BE2C (cell line): Measurements from ENCODE around the gene RALBP1.
"Not testable (repeated sequence)": the region's sequence is repeated elsewhere in the genome, so short reads cannot be mapped to it uniquely, and the experiment has no call there.

Source experiments
- DNase-seq: peaks from one replicate; pipeline ENCODE4 v3.0.0-alpha.2; 2020
- H3K27me3 ChIP-seq: fragments of 250-450 bp; sonication (Bioruptor Pico); 2 replicates; pipeline ENCODE4 v1.5.1; 2020; ENCODE audit warnings: mild to moderate bottlenecking
- H3K36me3 ChIP-seq: fragments of 250-450 bp; sonication (Bioruptor Pico); 2 replicates; pipeline ENCODE4 v1.5.1; 2020; ENCODE audit warnings: mild to moderate bottlenecking
- H3K4me1 ChIP-seq: fragments of 250-450 bp; sonication (Bioruptor Pico); 2 replicates; pipeline ENCODE4 v1.5.1; 2020
- H3K4me3 ChIP-seq: 2 replicates; pipeline ENCODE4 v1.5.1; 2011; ENCODE audit warnings: low read depth, low read length
- H3K9me3 ChIP-seq: fragments of 250-450 bp; sonication (Bioruptor Pico); 2 replicates; pipeline ENCODE4 v1.5.1; 2020
- TF ChIP-seq, protein P1 (sequence below): IDR thresholded peaks from 2 replicates; pipeline ENCODE4 v1.5.1; 2012; ENCODE audit warnings: mild to moderate bottlenecking, low read depth, low read length

RALBP1 gene

GRCh38 chr18:9477509-9477908 is 2.2 kb downstream of the RALBP1 start:
- TF ChIP-seq, protein P1, sequence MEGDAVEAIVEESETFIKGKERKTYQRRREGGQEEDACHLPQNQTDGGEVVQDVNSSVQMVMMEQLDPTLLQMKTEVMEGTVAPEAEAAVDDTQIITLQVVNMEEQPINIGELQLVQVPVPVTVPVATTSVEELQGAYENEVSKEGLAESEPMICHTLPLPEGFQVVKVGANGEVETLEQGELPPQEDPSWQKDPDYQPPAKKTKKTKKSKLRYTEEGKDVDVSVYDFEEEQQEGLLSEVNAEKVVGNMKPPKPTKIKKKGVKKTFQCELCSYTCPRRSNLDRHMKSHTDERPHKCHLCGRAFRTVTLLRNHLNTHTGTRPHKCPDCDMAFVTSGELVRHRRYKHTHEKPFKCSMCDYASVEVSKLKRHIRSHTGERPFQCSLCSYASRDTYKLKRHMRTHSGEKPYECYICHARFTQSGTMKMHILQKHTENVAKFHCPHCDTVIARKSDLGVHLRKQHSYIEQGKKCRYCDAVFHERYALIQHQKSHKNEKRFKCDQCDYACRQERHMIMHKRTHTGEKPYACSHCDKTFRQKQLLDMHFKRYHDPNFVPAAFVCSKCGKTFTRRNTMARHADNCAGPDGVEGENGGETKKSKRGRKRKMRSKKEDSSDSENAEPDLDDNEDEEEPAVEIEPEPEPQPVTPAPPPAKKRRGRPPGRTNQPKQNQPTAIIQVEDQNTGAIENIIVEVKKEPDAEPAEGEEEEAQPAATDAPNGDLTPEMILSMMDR: no peak
- Histone ChIP-seq H3K4me3 (no peak overlapping the region), H3K36me3 (no peaks in the 10 kb centered on the region), H3K9me3 (no peaks in the 10 kb centered on the region), H3K4me1 (no peaks in the 10 kb centered on the region), H3K27me3 (no peaks in the 10 kb centered on the region)
- DNase-seq: no peak

- DNase-seq: no peak
These were observed 3.2 kb downstream of the RALBP1 start for GRCh38 chr18:9478545-9478944.

DNA sequence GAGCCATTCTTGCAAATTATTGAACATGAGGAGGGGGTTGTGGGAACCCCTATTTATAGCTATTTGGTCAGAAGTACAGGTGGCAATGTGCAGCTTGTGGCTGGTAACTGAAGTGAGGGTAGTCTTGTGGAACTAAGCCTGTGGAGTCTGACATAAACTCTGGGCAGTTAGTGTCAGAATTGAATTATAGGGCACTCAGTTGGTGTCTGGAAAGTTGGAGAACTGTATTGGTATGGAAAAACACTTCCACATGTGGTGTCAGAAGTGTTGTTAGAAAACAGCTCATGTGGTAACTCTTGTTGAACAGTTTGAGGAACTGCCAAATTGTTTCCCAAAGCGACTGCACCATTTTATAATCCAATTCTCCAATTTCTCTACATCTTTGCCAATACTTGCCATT is 7.5 kb downstream of the RALBP1 start:
- H3K36me3 ChIP-seq: no peaks in the 10 kb centered on the region
- no peaks in the 10 kb centered on the region for H3K9me3 ChIP-seq
- H3K4me1 ChIP-seq: no peaks in the 10 kb centered on the region
- TF ChIP-seq, protein P1: no peak
- H3K4me3 ChIP-seq: no peak overlapping the region
- no peaks in the 10 kb centered on the region for H3K27me3 ChIP-seq
- DNase-seq: no peak

More at GRCh38 chr18:9478545-9478944, 3.2 kb downstream of the RALBP1 start:
- H3K4me3 ChIP-seq: no peak overlapping the region
- H3K36me3 ChIP-seq: no peaks in the 10 kb centered on the region
- TF ChIP-seq, protein P1: no peak
- no peaks in the 10 kb centered on the region for H3K9me3 ChIP-seq
- H3K27me3 ChIP-seq: no peaks in the 10 kb centered on the region
- no peaks in the 10 kb centered on the region for H3K4me1 ChIP-seq

GRCh38 chr18:9483526-9483925 is 8.2 kb downstream of the RALBP1 start:
- no peaks in the 10 kb centered on the region for H3K36me3 ChIP-seq

GRCh38 chr18:9484856-9485255 is 9.5 kb downstream of the RALBP1 start:
- not testable (repeated sequence) for DNase-seq, H3K4me3 ChIP-seq, H3K9me3 ChIP-seq, H3K36me3 ChIP-seq, H3K4me1 ChIP-seq, H3K27me3 ChIP-seq

More at GRCh38 chr18:9483526-9483925, 8.2 kb downstream of the RALBP1 start:
- no peak for DNase-seq
- Histone ChIP-seq H3K4me3 (no peak overlapping the region), H3K27me3 (no peaks in the 10 kb centered on the region), H3K4me1 (no peaks in the 10 kb centered on the region), H3K9me3 (no peaks in the 10 kb centered on the region)
- TF ChIP-seq, protein P1: no peak

DNA sequence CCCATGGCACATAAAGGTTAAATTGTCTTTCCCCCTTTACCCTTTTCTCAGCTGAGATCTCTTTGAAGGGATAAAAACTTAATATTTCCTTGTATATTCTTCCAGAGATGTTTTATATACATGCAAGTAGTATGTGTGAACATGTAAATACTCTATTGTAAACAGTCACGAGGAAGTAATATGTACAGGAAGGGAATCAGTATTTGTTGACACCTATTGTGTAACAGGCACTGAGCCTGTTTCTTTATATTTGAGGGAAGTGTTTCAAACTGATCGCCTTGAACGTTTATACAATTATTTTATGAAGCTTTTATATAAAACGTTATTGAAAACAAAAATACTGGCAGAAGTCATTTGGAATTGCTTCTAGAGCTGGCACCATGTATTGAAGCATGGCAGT is 13.2 kb downstream of the RALBP1 start:
- Histone ChIP-seq H3K36me3 (no peaks in the 10 kb centered on the region), H3K4me3 (no peak overlapping the region)

More for the DNA sequence above, 13.2 kb downstream of the RALBP1 start:
- H3K4me1 ChIP-seq: no peaks in the 10 kb centered on the region
- no peaks in the 10 kb centered on the region for H3K27me3 ChIP-seq
- TF ChIP-seq, protein P1: no peak
- no peaks in the 10 kb centered on the region for H3K9me3 ChIP-seq
- no peak for DNase-seq
